Measurements from ENCODE around the gene CARMIL1.

- TF ChIP-seq CTCF (IDR thresholded peaks at IDR 0.05): no peak
- TF ChIP-seq POLR2AphosphoS5 (IDR thresholded peaks at IDR 0.05; ENCODE audit: insufficient read depth in 1 of 2, low read depth in 1 of 2): no peak
- no peak for TF ChIP-seq POLR2A (IDR thresholded peaks at IDR 0.05)
These were observed 105.1 kb downstream of the CARMIL1 start for GRCh38 chr6:25384234-25384633.
